GM21786 (cell line): Measurements from ENCODE around the gene KCNK15.
"Not testable (repeated sequence)": the region's sequence is repeated elsewhere in the genome, so short reads cannot be mapped to it uniquely, and the experiment has no call there.

Source experiments
- ATAC-seq: cut with Tn5 transposase; IDR thresholded peaks from one replicate; pipeline ENCODE4 v1.9.1; 2021; ENCODE audit not compliant: unreplicated experiment

The KCNK15 gene

GRCh38 chr20:44758247-44759101, 12.8 kb downstream of the KCNK15 start:
- ATAC-seq: no peak

GRCh38 chr20:44759595-44759994, 13.9 kb downstream of the KCNK15 start:
- no peak for ATAC-seq

DNA sequence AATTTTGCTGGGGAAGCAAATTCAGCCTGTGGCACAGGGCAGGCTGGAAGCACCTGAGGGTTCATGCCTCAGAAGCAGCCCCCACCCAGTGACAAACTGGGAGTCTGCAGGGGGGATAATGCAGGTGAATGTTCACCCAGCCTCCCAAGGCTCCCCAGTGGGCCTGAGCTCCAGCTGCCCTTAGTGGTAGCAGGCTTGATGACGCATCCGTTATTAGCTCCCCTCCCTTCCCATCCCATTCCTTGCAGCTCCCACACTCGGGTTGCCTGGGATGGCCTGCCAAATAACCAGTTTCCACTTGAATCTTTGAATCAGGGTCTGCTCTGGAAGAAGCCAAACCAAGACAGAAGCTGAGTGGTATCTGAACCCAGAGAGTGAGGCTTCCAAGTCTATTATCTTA, 15.8 kb downstream of the KCNK15 start:
- ATAC-seq: no peak

- no peak for ATAC-seq
Measured at GRCh38 chr20:44762466-44763140, 16.9 kb downstream of the KCNK15 start.

GRCh38 chr20:44763798-44764197, 18.1 kb downstream of the KCNK15 start:
- not testable (repeated sequence) for ATAC-seq

DNA sequence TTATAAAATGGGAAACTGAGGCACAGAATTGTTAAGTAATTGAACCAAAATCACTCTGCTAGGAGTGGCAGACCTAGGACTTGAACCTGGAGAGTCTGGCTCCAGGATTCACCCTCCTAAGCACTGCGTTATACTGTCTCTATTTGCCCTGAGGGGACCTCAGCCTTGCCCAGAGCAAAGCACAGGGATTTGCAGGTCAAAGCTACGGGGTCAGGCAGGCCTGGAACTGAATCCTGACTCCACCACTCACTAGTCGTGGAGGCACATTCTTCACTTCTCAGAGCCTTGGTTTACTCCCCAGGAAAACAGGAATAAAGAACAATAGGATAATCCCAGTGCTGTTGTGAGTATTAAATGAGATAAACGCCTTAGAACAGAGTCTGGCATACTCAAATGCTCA, 19.4 kb downstream of the KCNK15 start:
- no peak for ATAC-seq

- no peak for ATAC-seq
Measured at GRCh38 chr20:44765701-44766347, 20.2 kb downstream of the KCNK15 start.

GRCh38 chr20:44768256-44768655, 22.6 kb downstream of the KCNK15 start:
- no peak for ATAC-seq

GRCh38 chr20:44768854-44769480, 23.3 kb downstream of the KCNK15 start:
- ATAC-seq: no peak

DNA sequence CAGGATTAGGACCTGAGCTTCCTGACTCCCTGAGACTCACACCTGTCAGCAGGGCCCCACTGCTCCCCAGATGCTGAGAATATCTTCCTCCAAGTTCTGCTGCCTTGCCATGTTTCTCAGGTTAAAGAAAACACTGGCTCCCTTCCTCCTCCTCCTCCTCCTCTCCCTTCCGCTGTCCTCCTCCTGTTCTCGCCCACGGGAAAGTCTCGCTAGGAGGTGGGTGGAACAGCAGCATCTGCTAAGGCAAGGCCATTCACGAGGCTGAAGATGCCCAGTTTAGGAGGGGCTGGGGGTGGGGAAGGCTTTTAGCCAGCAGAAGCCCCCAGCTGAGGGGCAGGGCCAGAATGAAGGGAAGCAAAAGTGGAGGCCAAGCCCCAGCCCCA, 23.8 kb downstream of the KCNK15 start:
- ATAC-seq: no peak

DNA sequence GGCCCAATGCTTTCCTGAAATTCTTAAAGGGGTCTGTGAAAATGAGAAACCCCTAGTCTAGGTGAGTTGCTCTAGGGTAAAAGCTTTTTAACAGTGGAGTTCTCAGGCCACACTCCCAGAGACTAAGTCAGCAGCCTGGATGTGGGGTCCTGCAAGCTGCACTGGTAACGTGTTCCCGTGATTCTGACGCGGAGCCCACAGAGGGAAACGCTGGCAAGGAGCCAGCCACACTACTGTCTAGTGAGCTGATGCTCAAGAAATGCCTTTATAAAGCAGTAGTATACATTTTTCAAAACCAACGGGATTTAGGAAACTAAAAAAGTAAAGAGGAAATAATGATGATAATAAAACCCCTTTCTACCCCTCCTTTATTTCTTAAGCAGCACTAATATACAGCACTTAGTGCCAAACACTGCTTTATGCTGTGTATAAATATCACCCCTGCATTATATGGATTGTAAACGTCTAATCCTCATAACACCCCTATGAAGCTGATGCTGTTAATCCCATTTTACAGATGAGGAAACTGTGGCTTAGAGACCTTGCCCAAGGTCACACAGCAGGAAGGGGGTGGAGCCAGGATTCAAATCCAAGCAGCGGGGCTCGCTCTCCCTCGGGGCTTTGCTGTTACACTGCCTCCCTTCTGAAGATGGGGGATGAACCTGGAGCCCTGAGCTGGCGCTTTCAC, 25.0 kb downstream of the KCNK15 start:
- ATAC-seq: no peak

GRCh38 chr20:44771172-44771535, 25.5 kb downstream of the KCNK15 start:
- no peak for ATAC-seq

- no peak for ATAC-seq
Measured at GRCh38 chr20:44772636-44773035, 27.0 kb downstream of the KCNK15 start.

DNA sequence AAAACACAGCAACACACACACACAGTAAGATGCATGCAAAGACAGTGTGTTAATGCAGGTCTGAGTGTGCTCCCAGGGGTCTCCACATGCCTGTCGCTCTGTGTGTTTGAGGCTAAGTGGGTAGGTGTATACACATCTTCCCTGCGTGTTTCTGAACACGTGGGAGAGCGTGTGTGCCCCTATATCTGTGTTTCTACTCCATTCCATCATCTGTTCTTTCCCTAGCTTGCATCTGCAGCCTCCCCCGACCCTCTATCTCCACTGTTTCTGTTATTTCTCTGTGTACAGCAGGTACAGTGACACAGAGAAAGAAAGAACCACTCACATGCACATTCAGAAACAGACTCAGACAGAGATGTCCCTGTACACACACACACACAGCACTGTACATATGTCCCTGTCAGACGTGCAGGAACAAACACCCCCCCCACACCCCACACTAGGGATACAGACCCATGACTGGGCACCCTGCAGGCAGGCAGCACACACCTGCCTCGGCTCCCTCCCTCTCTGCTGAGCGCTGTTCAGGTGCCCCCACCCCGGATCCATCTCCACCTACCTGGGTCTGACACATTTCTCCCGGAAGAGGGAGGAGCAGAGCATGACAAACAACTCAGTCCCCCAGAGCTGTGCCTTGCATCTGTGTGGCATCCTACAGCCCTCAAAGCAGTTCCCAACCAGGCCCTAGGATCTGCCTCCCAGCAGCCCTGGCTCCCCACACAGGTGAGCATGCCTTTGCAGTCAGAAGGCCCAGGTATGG, 27.6 kb downstream of the KCNK15 start:
- no peak for ATAC-seq

- ATAC-seq: no peak
Measured at GRCh38 chr20:44776980-44777379, 31.3 kb downstream of the KCNK15 start.

DNA sequence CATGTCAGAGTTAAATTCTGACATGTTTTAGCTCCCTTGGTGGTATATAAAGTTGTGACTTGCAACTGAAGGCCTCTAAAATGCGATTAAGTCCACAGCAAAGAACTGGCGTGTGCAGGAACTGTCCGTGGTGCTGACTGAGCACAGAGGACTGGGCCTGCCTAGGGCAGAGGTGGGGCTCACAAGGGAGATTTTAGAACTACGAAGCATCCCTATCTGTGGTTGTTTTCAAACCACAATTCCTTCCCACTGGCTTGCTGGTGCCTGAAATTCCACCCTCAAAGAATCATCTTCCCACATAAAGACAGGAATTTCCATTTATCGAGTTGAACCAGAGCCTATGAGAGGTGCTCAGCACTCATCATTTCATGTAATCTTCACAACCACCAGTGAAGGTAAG, 34.6 kb downstream of the KCNK15 start:
- ATAC-seq: no peak

GRCh38 chr20:44781118-44781517, 35.5 kb downstream of the KCNK15 start:
- ATAC-seq: no peak

DNA sequence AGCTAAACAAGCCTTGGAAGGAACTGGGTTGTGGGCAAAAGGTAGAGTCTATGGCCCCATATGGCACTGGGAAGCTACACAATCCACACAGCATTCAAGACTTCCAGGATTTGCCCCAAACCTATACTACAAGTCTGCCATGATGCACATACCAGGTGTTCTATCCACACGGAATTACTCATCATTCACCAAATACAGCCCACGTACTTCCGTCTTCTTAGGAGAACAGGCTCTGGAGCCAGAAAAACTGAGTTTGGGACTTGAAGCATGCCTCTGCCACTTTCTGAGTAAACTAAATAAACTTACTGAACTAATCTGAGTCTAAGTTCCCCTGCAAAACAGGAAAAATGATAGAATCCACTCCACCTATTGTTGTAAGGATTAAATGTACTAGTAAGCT, 36.1 kb downstream of the KCNK15 start:
- ATAC-seq: no peak

DNA sequence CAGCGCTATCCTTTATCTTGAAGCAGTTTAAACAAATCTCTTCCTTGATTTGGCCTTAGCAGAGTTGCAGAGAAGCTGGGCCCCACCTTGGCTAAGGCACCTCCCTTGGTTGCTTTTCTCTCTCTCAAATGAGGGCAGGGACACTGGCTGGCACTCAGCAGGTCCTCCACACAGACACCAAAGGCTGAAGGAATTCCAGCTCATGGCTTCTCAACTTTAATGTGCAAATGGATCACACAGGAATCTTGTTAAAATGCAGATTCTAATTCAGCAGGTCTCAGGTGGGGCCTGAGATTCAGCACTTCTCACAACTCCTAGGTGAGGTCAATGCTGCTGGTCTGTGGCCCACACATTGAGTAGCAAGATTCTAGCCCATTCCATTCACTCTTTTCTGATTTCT, 39.0 kb downstream of the KCNK15 start:
- ATAC-seq: no peak

GRCh38 chr20:44785768-44786167, 40.1 kb downstream of the KCNK15 start:
- ATAC-seq: no peak
